Endodermal cell (in vitro differentiated cells): ENCODE data around the gene RASAL2. TPM values are rescaled to one million over a fixed set of nuclear protein-coding genes. Genes with fewer than 3 reads are reported as not detected.

Experiments used
- DNase-seq: peaks from one replicate; pipeline ENCODE4 v3.0.0-alpha.2; 2017
- H3K27ac ChIP-seq: 2 replicates; pipeline ENCODE4 v1.5.1; 2013; ENCODE audit warnings: mild to moderate bottlenecking, low read depth, low read length, moderate library complexity
- H3K27me3 ChIP-seq: 2 replicates; pipeline ENCODE4 v1.6.1; 2013; ENCODE audit warnings: mild to moderate bottlenecking, low read length, moderate library complexity; ENCODE audit not compliant: insufficient read depth, control insufficient read depth, poor library complexity, severe bottlenecking
- H3K36me3 ChIP-seq: 2 replicates; pipeline ENCODE4 v1.7.0; 2013; ENCODE audit warnings: mild to moderate bottlenecking, low read length, moderate library complexity; ENCODE audit not compliant: control insufficient read depth, insufficient read depth
- H3K4me1 ChIP-seq: one replicate; pipeline ENCODE4 v1.7.0; 2013; ENCODE audit warnings: low read length; ENCODE audit not compliant: control insufficient read depth, insufficient read depth
- H3K4me3 ChIP-seq: 2 replicates; pipeline ENCODE4 v1.5.1; 2013; ENCODE audit warnings: mild to moderate bottlenecking, low read length, moderate library complexity
- H3K9ac ChIP-seq: 2 replicates; pipeline ENCODE4 v1.6.1; 2013; ENCODE audit warnings: mild to moderate bottlenecking, low read length, moderate library complexity; ENCODE audit not compliant: poor library complexity, severe bottlenecking; ENCODE audit errors: extremely low read depth
- H3K9me3 ChIP-seq: 2 replicates; pipeline ENCODE4 v1.6.1; 2013; ENCODE audit warnings: mild to moderate bottlenecking, low read length, moderate library complexity; ENCODE audit not compliant: control insufficient read depth
- H3K27ac Mint-ChIP-seq: 2 replicates; pipeline ENCODE4 v1.8.0; 2020; ENCODE audit warnings: mixed read lengths
- H3K27me3 Mint-ChIP-seq: 2 replicates; pipeline ENCODE4 v1.8.0; 2021; ENCODE audit warnings: mild to moderate bottlenecking, mixed read lengths; ENCODE audit not compliant: insufficient read depth
- H3K36me3 Mint-ChIP-seq: 2 replicates; pipeline ENCODE4 v1.8.0; 2020; ENCODE audit warnings: low read depth, mixed read lengths
- H3K4me1 Mint-ChIP-seq: 2 replicates; pipeline ENCODE4 v1.8.0; 2020; ENCODE audit warnings: mixed read lengths
- H3K4me3 Mint-ChIP-seq: 2 replicates; pipeline ENCODE4 v1.8.0; 2020; ENCODE audit warnings: mild to moderate bottlenecking, moderate library complexity, mixed read lengths
- H3K9me3 Mint-ChIP-seq: 2 replicates; pipeline ENCODE4 v1.8.0; 2020; ENCODE audit warnings: mild to moderate bottlenecking, mixed read lengths
- CTCF ChIP-seq: fragments of 200-600 bp; sonication (generic); conservative IDR thresholded peaks from 2 replicates; pipeline ENCODE4 v1.5.0; 2021; ENCODE audit warnings: antibody characterized with exemption, mild to moderate bottlenecking
- WGBS, 2 experiments: methylation state at CpG; one replicate each; pipeline versions ENCODE4 v1.1.5 to v1.1.7; 2013; ENCODE audit warnings: missing lambda C conversion rate in 2 of 2, mixed read lengths in 1 of 2; ENCODE audit not compliant: insufficient coverage in 1 of 2, insufficient read length in 1 of 2; 5-methylcytosine and 5-hydroxymethylcytosine counted together
- total RNA-seq, 2 donors: library from RNA; stranded (reverse); fragmentation: NEBNext Ultra II Directional in 1 of 2; extraction: Animal tissue kit (Norgen Biotek cat#: 25700) in 1 of 2; gene quantifications; 2 replicates in 1 of 2; 3 replicates in 1 of 2; pipeline ENCODE4 v1.2.1, GENCODE V29; 2021

RASAL2 gene
- total RNA-seq, 2 donors from 2014 or later, result 21.8 to 22.1 TPM

GRCh38 chr1:178267646-178268094 lies 173.8 kb downstream of the RASAL2 start:
- Histone ChIP-seq H3K9me3 (no peaks in the 10 kb centered on the region), H3K36me3 (no peaks in the 10 kb centered on the region), H3K27me3 (peaks cover 23% of the 10 kb centered on the region), H3K4me1 (no peaks in the 10 kb centered on the region), H3K27ac (no peak overlapping the region), H3K4me3 (no peak overlapping the region), H3K9ac (no peak overlapping the region)
- 66 to 71% methylated on average over 1 to 3 of the region's 3 CpGs for WGBS, 2 experiments
- peak overlapping the region; percentile 40 for H3K4me3 Mint-ChIP-seq
- peaks cover 30% of the 10 kb centered on the region for H3K4me1 Mint-ChIP-seq
- H3K27ac Mint-ChIP-seq, result peak overlapping the region; percentile 65
- TF ChIP-seq CTCF, result no peak
- peak; percentile 74 for DNase-seq
- peaks cover 15% of the 10 kb centered on the region for H3K27me3 Mint-ChIP-seq
- H3K9me3 Mint-ChIP-seq, result no peaks in the 10 kb centered on the region
- H3K36me3 Mint-ChIP-seq, result no peaks in the 10 kb centered on the region

- Mint-ChIP-seq H3K36me3 (no peaks in the 10 kb centered on the region), H3K4me3 (no peak overlapping the region), H3K9me3 (peaks cover under 1% of the 10 kb centered on the region), H3K27me3 (peaks cover 35% of the 10 kb centered on the region), H3K27ac (no peak overlapping the region), H3K4me1 (peaks cover 30% of the 10 kb centered on the region)
- DNase-seq, result no peak
- H3K27me3 ChIP-seq, result peaks cover 39% of the 10 kb centered on the region
- peaks cover 3% of the 10 kb centered on the region for H3K4me1 ChIP-seq
- no peaks in the 10 kb centered on the region for H3K9me3 ChIP-seq
- H3K9ac ChIP-seq, result no peak overlapping the region
- no peak overlapping the region for H3K4me3 ChIP-seq
- WGBS, 2 experiments, result 78 to 100% methylated on average over 1 of the region's 1 CpG
- H3K27ac ChIP-seq, result no peak overlapping the region
- TF ChIP-seq CTCF, result no peak
- no peaks in the 10 kb centered on the region for H3K36me3 ChIP-seq
Measured at GRCh38 chr1:178271471-178271870, 177.6 kb downstream of the RASAL2 start.

GRCh38 chr1:178273707-178274410 lies 180.0 kb downstream of the RASAL2 start:
- WGBS, 2 experiments, result 70 to 73% methylated on average over 5 to 6 of the region's 6 CpGs
- Histone ChIP-seq H3K27me3 (peaks cover 39% of the 10 kb centered on the region), H3K27ac (no peak overlapping the region), H3K36me3 (no peaks in the 10 kb centered on the region), H3K9ac (no peak overlapping the region), H3K4me3 (no peak overlapping the region), H3K4me1 (peaks cover 3% of the 10 kb centered on the region), H3K9me3 (peaks cover 13% of the 10 kb centered on the region)
- no peak for DNase-seq
- Mint-ChIP-seq H3K4me3 (no peak overlapping the region), H3K27me3 (peaks cover 34% of the 10 kb centered on the region), H3K36me3 (no peaks in the 10 kb centered on the region), H3K27ac (no peak overlapping the region), H3K4me1 (peaks cover 21% of the 10 kb centered on the region), H3K9me3 (peaks cover 10% of the 10 kb centered on the region)
- no peak for TF ChIP-seq CTCF
